DOHH2 (cell line): ENCODE measurements around the gene PRND.

ENCODE experiments used
- CTCF ChIP-seq: fragments of 200-600 bp; sonication (generic); IDR thresholded peaks from one replicate; pipeline ENCODE4 v1.5.1; 2014; ENCODE audit warnings: antibody characterized with exemption, mild to moderate bottlenecking, low read depth, low read length; ENCODE audit not compliant: poor library complexity, severe bottlenecking
- EZH2phosphoT487 ChIP-seq: fragments of 200-600 bp; sonication (generic); IDR thresholded peaks from 2 replicates; pipeline ENCODE4 v1.6.1; 2017; ENCODE audit warnings: borderline replicate concordance, mild to moderate bottlenecking, antibody characterized with exemption, low read length, moderate library complexity, mixed read lengths

DNA sequence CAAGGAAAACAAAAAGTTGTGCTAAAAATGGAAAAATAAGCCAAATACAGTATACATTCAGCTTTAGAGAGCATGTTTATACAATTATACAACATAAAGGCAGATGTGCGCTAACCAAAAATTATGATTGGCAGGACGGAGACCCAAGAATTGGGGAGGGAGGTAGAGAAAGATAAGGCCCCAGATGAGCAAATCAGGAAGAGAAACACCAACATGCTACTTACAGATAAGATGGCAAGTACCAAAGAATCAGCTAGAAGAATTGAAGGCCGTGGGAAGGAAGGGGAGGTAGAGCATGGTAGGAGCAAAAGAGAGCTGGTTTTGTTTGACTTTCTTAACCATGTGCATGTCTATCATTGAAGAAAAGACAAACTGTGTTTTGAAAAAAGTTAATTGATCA lies 45.4 kb downstream of the PRND start:
- TF ChIP-seq CTCF (no peak), EZH2phosphoT487 (no peak)
